ENCODE results near the gene CDKAL1.

GRCh38 chr6:21071780-21072468 is 537.7 kb downstream of the CDKAL1 start:
- TF ChIP-seq CTCF (IDR thresholded peaks at IDR 0.05; ENCODE audit: low read depth, low read length) (no peak), EZH2phosphoT487 (IDR thresholded peaks at IDR 0.05; ENCODE audit: low read depth) (no peak)
